GM12878 (cell line): ENCODE results near the gene ATF4. TPM values are rescaled to one million over a fixed set of nuclear protein-coding genes. Genes with fewer than 3 reads are reported as not detected.
A peak's percentile ranks its signal among the peaks of the same experiment; 100 is the strongest.

ENCODE experiments used
- ATAC-seq: fragments of 200-7000 bp; cut with Tn5 transposase; 3 replicates; pipeline ENCODE4 v1.9.1; 2020; ENCODE audit warnings: mild to moderate bottlenecking, moderate library complexity
- BruUV-seq: library from RNA; stranded (reverse); fragments of 400-500 nt; replicated peaks from 2 replicates; lab custom pipeline; 2021; lab: Mats Ljungman, UMichigan
- CTCF ChIA-PET: fragments of 300-600 bp; sonication (Branson Sonifier 250); formaldehyde crosslinking; extraction: SDS; loops from one replicate; lab custom pipeline; 2021; ENCODE audit warnings: inconsistent platforms; lab: Yijun Ruan, JAX
- POLR2A ChIA-PET: fragments of 350-600 bp; formaldehyde crosslinking; extraction: SDS; loops from one replicate; lab custom pipeline; 2021; ENCODE audit warnings: inconsistent platforms; lab: Charles Lee
- RAD21 ChIA-PET: fragments of 300-600 bp; sonication (Branson Sonifier 250); formaldehyde crosslinking; loops from one replicate; lab custom pipeline; 2023; ENCODE audit warnings: antibody characterized with exemption; ENCODE audit not compliant: unreplicated experiment; lab: Charles Lee
- SMC1A ChIA-PET: fragments of 300-600 bp; sonication (Branson Sonifier 250); formaldehyde crosslinking; loops from one replicate; lab custom pipeline; 2023; ENCODE audit not compliant: unreplicated experiment, uncharacterized antibody; lab: Charles Lee
- DNase-seq: peaks from one replicate; pipeline ENCODE4 v3.0.0-alpha.2; 2011; ENCODE audit warnings: low read depth, low spot score
- FAIRE-seq: peaks from 3 replicates; lab custom pipeline; 2011; peaks lifted over from hg19 to GRCh38; lab: Jason Lieb, UNC
- H2AFZ ChIP-seq: 2 replicates; pipeline ENCODE4 v1.6.0; 2011; ENCODE audit warnings: low read depth, low read length, control low read depth; ENCODE audit not compliant: control insufficient read depth
- H3K27ac ChIP-seq: 2 replicates; pipeline ENCODE4 v1.5.1; 2011; ENCODE audit warnings: control low read depth; ENCODE audit not compliant: control insufficient read depth, insufficient read depth
- H3K27me3 ChIP-seq, 2 experiments: replicated peaks in 1 of 2; 2 replicates each; pipeline versions ENCODE4 v1.6.0 to v1.6.1; 2011; ENCODE audit warnings: low read length in 1 of 2; ENCODE audit not compliant: control insufficient read depth in 2 of 2, insufficient read depth in 2 of 2
- H3K36me3 ChIP-seq, 2 experiments: 2 replicates each; pipeline ENCODE4 v1.5.1; 2011; ENCODE audit warnings: low read length in 1 of 2; ENCODE audit not compliant: control insufficient read depth in 2 of 2, insufficient read depth in 2 of 2
- H3K4me1 ChIP-seq: 2 replicates; pipeline ENCODE4 v1.6.1; 2011; ENCODE audit warnings: mild to moderate bottlenecking, low read length, moderate library complexity, mixed read lengths; ENCODE audit not compliant: control insufficient read depth, insufficient read depth
- H3K4me2 ChIP-seq: 2 replicates; pipeline ENCODE4 v1.6.0; 2011; ENCODE audit warnings: control low read depth; ENCODE audit not compliant: control insufficient read depth, insufficient read depth
- H3K4me3 ChIP-seq: fragments of 200-600 bp; sonication (generic); 2 replicates; pipeline ENCODE4 v1.5.1; 2016
- H3K79me2 ChIP-seq: 2 replicates; pipeline ENCODE4 v1.6.0; 2011; ENCODE audit warnings: low read length; ENCODE audit not compliant: control insufficient read depth, insufficient read depth
- H3K9ac ChIP-seq: 2 replicates; pipeline ENCODE4 v1.8.0; 2011; ENCODE audit warnings: low read length, control low read depth, mixed read lengths; ENCODE audit not compliant: control insufficient read depth, insufficient read depth
- H3K9me3 ChIP-seq: replicated peaks from 3 replicates; pipeline ENCODE4 v1.5.1; 2011; ENCODE audit warnings: mild to moderate bottlenecking, low read length; ENCODE audit not compliant: control insufficient read depth, insufficient read depth
- H4K20me1 ChIP-seq: 2 replicates; pipeline ENCODE4 v1.6.0; 2011; ENCODE audit not compliant: control insufficient read depth, insufficient read depth
- SUZ12 ChIP-seq: fragments of 200-600 bp; sonication (generic); IDR thresholded peaks from one replicate; pipeline ENCODE4 v1.6.1; 2018; ENCODE audit warnings: antibody characterized with exemption, mild to moderate bottlenecking; ENCODE audit not compliant: unreplicated experiment
- ZBTB4 ChIP-seq: fragments of 450-650 bp; formaldehyde crosslinking; IDR thresholded peaks from 2 replicates; pipeline ENCODE4 v1.4.0; 2022; ENCODE audit warnings: mild to moderate bottlenecking, moderate library complexity
- WGBS: methylation state at CpG from one replicate; pipeline ENCODE4 v1.1.6; 2016; ENCODE audit warnings: low lambda C conversion rate; ENCODE audit not compliant: insufficient replicate concordance, insufficient coverage; ENCODE audit errors: missing lambda C conversion rate; 5-methylcytosine and 5-hydroxymethylcytosine counted together
- in situ Hi-C: fragments of 300-500 bp; cut with MboI; formaldehyde crosslinking; loops from 9 replicates; pipeline ENCODE4 v1.14.3; 2018; ENCODE audit warnings: mixed read lengths
- intact Hi-C: fragments of 100-400 bp; cut with micrococcal nuclease; formaldehyde crosslinking; loops from one replicate; pipeline ENCODE4 v1.14.2; 2022; ENCODE audit not compliant: unreplicated experiment
- polyA plus RNA-seq, 11 experiments: library from polyadenylated mRNA; depleted of rRNA in 4 of 11; unstranded in 6 of 11; stranded (reverse) in 5 of 11; fragments of >200 nt; fragmentation: Nextera tagmentation in 4 of 11; fragmentation: Illumina TruSeq in 1 of 11; extraction: Ambion mirVana in 4 of 11; extraction: Trizol in 1 of 11; gene quantifications; 1 replicate in 1 of 11; 2 replicates in 10 of 11; pipeline versions ENCODE4 v1.2.1 to v1.2.3, GENCODE V29; 2011 to 2016; ENCODE audit warnings: inconsistent platforms in 2 of 11, missing spikeins in 2 of 11, low read depth in 1 of 11
- total RNA-seq, 4 experiments: library from RNA; depleted of rRNA in 3 of 4; stranded (reverse); fragments of >200 nt in 3 of 4; fragmentation: Illumina TruSeq in 1 of 4; extraction: Trizol in 1 of 4; gene quantifications; 2 replicates each; pipeline versions ENCODE4 v1.2.1 to v1.2.3, GENCODE V29; 2013 to 2021

The ATF4 gene
- total and polyA plus RNA-seq, 10 of the 15 experiments (the other 5 are each of a cell fraction or from before 2014, with no cell fraction given) = 88.3 to 605 (median 320) TPM

GRCh38 chr22:39558254-39558727 lies 37.9 kb downstream of the ATF4 start:
- Histone ChIP-seq H3K9ac (no peak overlapping the region), H3K36me3 (no peaks in the 10 kb centered on the region), H4K20me1 (no peaks in the 10 kb centered on the region), H3K27me3 (peaks cover 7 to 8% of the 10 kb centered on the region in 2 experiments; a peak in 3 of 4 replicates), H3K79me2 (no peaks in the 10 kb centered on the region), H3K9me3 (no peaks in the 10 kb centered on the region), H2AFZ (no peak overlapping the region), H3K27ac (no peak overlapping the region), H3K4me1 (no peaks in the 10 kb centered on the region), H3K4me2 (no peak overlapping the region), H3K4me3 (no peak overlapping the region)
- ChIA-PET CTCF (interaction anchor here (1.1 to 3.4 kb wide), 2 partner anchors 466 to 478 kb away, joined by 3 to 23 read pairs; no protein-coding TSS in a partner anchor), POLR2A (no interaction called here), SMC1A (no interaction called here), RAD21 (interaction anchor here (1.4 kb wide), 1 partner anchor 479 kb away, joined by 3 read pairs; no protein-coding TSS in a partner anchor)
- DNase-seq (no peak), FAIRE-seq (no peak), ATAC-seq (no peak)
- in situ Hi-C loops (no loop called here), intact Hi-C loops (loop anchor here (5.0 kb wide), 1 partner anchor 464 kb away; no protein-coding TSS in a partner anchor)
- TF ChIP-seq SUZ12 = peak; percentile 74
- TF ChIP-seq ZBTB4 (CRISPR knock-in tag) = no peak
- no TSS peak for BruUV-seq
- WGBS = 45% methylated on average over 32 of the region's 34 CpGs
